PFSK-1 (cell line): ENCODE results near the gene MTHFSD.

ENCODE experiments used
- POLR2AphosphoS5 ChIP-seq: IDR thresholded peaks from 2 replicates; pipeline ENCODE4 v1.6.1; 2012; ENCODE audit warnings: low read depth, mild to moderate bottlenecking, control low read depth, low read length, moderate library complexity
- SIN3A ChIP-seq: IDR thresholded peaks from 2 replicates; pipeline ENCODE4 v1.6.1; 2012; ENCODE audit warnings: mild to moderate bottlenecking, low read length, moderate library complexity, borderline replicate concordance; ENCODE audit not compliant: insufficient read depth
- TAF1 ChIP-seq: IDR thresholded peaks from 2 replicates; pipeline ENCODE4 v1.6.1; 2012; ENCODE audit warnings: low read length, control low read depth, borderline replicate concordance; ENCODE audit not compliant: insufficient read depth
- TF ChIP-seq, protein P1 (sequence below), 2 experiments: IDR thresholded peaks; 2 replicates each; pipeline versions ENCODE4 v1.6.1 to v1.8.0; 2011 to 2012; ENCODE audit warnings: low read depth in 2 of 2, low read length in 2 of 2, control low read depth in 1 of 2, inconsistent platforms in 1 of 2, mild to moderate bottlenecking in 1 of 2, moderate library complexity in 1 of 2; ENCODE audit not compliant: insufficient read depth in 1 of 2

DNA sequence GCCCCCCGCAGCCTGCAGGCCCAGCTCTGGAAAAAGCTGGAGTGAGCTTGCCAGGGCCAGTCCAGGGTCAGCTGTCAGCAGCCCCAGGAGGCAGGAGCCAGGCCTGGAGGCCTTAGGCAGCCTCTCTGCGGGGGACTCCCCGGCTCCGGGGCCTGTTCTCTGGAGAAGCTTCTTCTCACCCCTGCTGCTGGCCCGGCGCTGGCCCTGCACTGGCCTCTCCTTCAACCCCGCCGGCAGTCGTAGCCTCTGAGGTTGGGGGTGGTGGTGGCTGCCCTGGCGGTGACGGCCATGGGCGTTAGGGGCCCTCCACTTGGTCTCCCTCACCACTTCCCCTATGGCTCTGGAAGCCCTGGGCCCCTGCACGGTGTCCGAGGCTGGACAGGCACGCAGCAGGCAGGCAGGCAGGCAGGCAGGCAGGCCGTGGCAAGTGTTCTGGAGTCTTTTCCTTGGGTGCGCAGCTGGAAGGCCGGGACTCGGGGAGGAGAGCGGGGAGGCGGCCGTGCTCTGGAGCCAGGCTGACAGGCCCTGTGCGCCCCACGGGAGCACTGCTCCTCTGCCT, 42.7 kb downstream of the MTHFSD start:
- no peak for TF ChIP-seq POLR2AphosphoS5
- TF ChIP-seq, protein P1, sequence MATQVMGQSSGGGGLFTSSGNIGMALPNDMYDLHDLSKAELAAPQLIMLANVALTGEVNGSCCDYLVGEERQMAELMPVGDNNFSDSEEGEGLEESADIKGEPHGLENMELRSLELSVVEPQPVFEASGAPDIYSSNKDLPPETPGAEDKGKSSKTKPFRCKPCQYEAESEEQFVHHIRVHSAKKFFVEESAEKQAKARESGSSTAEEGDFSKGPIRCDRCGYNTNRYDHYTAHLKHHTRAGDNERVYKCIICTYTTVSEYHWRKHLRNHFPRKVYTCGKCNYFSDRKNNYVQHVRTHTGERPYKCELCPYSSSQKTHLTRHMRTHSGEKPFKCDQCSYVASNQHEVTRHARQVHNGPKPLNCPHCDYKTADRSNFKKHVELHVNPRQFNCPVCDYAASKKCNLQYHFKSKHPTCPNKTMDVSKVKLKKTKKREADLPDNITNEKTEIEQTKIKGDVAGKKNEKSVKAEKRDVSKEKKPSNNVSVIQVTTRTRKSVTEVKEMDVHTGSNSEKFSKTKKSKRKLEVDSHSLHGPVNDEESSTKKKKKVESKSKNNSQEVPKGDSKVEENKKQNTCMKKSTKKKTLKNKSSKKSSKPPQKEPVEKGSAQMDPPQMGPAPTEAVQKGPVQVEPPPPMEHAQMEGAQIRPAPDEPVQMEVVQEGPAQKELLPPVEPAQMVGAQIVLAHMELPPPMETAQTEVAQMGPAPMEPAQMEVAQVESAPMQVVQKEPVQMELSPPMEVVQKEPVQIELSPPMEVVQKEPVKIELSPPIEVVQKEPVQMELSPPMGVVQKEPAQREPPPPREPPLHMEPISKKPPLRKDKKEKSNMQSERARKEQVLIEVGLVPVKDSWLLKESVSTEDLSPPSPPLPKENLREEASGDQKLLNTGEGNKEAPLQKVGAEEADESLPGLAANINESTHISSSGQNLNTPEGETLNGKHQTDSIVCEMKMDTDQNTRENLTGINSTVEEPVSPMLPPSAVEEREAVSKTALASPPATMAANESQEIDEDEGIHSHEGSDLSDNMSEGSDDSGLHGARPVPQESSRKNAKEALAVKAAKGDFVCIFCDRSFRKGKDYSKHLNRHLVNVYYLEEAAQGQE (IDR thresholded peaks at IDR 0.05; ENCODE audit: insufficient read depth in 1 of 2, low read depth in 2 of 2, low read length in 2 of 2), result no peak
- no peak for TF ChIP-seq TAF1
- TF ChIP-seq SIN3A, result no peak
